Measurements from ENCODE around the gene HBE1.

The HBE1 gene

GRCh38 chr11:5227681-5228080 lies 42.1 kb downstream of the HBE1 start:
- Histone ChIP-seq H3K4me3 (no peak overlapping the region), H3K27ac (no peak overlapping the region)
- DNase-seq (ENCODE audit: low spot score): no peak
- no peak for TF ChIP-seq CTCF (IDR thresholded peaks at IDR 0.05)

GRCh38 chr11:5226732-5227310 lies 42.9 kb downstream of the HBE1 start, which contains the start of gene HBB:
Gene HBB (minus strand): TSS chr11:5227071. CDS start chr11:5227021, 50 bp downstream.
- no peak for TF ChIP-seq CTCF (IDR thresholded peaks at IDR 0.05)
- no peak for DNase-seq (ENCODE audit: low spot score)
- no peak within 1 kb of the TSS for H3K4me3 ChIP-seq
- H3K27ac ChIP-seq: no peak within 1 kb of the TSS

GRCh38 chr11:5225480-5225871 lies 44.3 kb downstream of the HBE1 start:
- no peak for DNase-seq (ENCODE audit: low spot score)
- Histone ChIP-seq H3K27ac (no peak overlapping the region), H3K4me3 (no peak overlapping the region)
- no peak for TF ChIP-seq CTCF (IDR thresholded peaks at IDR 0.05)

GRCh38 chr11:5224538-5225479 lies 44.9 kb downstream of the HBE1 start:
- TF ChIP-seq CTCF (IDR thresholded peaks at IDR 0.05): no peak
- Histone ChIP-seq H3K27ac (no peak overlapping the region), H3K4me3 (no peak overlapping the region)
- no peak for DNase-seq (ENCODE audit: low spot score)

GRCh38 chr11:5223686-5224085 lies 46.1 kb downstream of the HBE1 start:
- TF ChIP-seq CTCF (IDR thresholded peaks at IDR 0.05): no peak
- Histone ChIP-seq H3K4me3 (no peak overlapping the region), H3K27ac (no peak overlapping the region)
- no peak for DNase-seq (ENCODE audit: low spot score)

GRCh38 chr11:5223146-5223545 lies 46.6 kb downstream of the HBE1 start:
- TF ChIP-seq CTCF (IDR thresholded peaks at IDR 0.05): no peak
- DNase-seq (ENCODE audit: low spot score): no peak
- H3K4me3 ChIP-seq: no peak overlapping the region
- H3K27ac ChIP-seq: no peak overlapping the region
